ENCODE measurements around the gene CD300LG.
"Not testable (repeated sequence)": the region's sequence is repeated elsewhere in the genome, so short reads cannot be mapped to it uniquely, and the experiment has no call there.

Gene CD300LG

DNA sequence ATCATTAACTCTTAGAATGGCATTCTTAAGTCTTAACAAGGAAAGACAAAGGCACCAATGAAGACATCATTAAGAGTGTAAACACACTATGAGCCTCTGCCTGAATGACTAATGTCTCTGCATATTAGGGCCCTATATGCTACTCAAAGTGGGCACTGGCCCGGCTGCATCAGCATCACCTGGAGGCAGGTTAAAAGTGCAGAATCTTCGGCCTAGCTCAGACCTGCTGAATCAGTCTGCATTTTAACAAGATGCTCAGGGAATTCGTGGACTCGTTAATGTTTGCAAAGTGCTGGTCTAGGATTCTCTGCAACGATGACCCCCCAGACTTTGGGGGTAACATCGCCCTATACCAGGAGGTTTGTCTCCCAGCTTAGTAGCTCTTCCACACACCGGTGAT is 20.8 kb upstream of the CD300LG start:
- no peak for DNase-seq

DNA sequence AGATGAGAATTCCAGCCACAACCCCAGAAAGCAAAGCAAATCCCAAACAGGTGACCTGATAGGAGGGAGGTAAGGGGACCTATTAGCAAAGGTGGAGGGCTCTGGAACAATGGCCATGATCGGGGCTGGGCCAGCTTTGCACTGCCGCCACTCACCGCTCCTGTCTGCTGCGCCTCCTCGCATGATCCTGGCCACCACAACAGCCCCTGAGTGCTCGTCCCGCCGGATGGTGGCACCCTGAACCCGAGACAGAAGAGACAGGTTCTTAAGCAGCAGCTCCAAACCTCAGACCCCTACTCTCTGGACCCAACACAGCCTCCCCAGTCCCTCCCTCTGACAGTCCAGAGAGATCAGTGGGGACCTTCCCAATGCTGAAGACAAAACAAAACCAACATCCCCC is 19.4 kb upstream of the CD300LG start:
- no peak for DNase-seq

DNA sequence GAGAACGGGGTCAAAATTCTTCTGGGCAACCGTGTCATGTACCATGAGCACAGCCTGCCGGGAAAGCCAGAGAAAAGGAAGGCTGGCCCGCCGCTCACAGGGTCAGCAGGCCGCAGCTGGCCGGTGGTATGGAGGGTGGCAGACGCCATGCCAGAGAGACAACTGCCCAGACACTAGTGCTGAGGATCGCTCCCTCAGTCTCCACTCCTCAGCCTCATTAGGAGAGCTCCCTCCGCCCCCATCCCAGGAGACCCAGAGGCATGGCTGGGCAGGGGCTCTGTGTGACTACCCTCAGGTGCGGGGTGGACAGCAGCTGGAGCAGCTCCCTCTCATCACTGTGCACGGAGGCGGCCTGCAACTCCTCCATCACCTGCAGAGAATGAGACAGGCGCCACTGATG is 17.2 kb upstream of the CD300LG start:
- DNase-seq: no peak

GRCh38 chr17:43830510-43831140 is 16.4 kb upstream of the CD300LG start:
- DNase-seq: peak; percentile 34

GRCh38 chr17:43831633-43832032 is 15.3 kb upstream of the CD300LG start:
- DNase-seq: no peak

DNA sequence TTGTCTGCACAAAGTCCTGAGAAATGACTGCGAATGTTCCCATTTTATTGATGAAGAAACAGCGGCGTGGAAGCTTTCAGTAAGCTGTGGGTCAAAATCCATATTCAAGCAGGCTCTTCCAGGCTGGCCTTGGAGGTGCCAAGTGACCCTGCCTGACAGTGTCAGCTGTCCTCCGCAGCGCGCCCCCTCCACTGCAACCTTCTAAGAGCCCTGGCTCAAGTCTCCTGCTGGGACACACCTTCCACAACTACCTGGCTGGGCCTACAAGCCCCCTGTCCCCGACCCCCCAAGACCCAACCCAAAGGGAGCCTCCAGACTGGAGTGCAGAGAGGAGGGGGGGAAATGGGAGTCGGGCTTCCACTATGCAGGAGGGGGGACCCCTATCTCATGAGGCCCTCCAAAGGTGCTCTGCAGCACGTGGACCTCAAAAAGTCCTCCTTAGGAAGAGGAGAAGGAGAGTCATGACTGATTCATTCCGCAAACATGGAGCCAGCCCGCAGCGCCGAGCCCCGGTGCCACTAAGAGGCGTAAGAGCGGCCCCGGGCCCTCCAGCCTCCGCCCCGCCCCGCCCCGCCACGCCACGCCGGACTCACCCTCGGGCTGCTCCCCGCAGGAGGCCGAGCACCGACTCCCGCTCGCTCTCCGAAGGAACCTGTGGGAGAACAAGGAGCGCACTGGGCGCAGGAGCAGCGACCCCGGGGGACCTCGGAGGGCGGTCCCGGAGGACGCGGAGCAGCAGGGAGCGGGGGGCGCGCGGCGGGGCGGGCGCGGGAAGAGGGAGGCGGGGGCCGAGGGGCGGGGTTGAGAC is 14.6 kb upstream of the CD300LG start:
- no peak for DNase-seq

DNA sequence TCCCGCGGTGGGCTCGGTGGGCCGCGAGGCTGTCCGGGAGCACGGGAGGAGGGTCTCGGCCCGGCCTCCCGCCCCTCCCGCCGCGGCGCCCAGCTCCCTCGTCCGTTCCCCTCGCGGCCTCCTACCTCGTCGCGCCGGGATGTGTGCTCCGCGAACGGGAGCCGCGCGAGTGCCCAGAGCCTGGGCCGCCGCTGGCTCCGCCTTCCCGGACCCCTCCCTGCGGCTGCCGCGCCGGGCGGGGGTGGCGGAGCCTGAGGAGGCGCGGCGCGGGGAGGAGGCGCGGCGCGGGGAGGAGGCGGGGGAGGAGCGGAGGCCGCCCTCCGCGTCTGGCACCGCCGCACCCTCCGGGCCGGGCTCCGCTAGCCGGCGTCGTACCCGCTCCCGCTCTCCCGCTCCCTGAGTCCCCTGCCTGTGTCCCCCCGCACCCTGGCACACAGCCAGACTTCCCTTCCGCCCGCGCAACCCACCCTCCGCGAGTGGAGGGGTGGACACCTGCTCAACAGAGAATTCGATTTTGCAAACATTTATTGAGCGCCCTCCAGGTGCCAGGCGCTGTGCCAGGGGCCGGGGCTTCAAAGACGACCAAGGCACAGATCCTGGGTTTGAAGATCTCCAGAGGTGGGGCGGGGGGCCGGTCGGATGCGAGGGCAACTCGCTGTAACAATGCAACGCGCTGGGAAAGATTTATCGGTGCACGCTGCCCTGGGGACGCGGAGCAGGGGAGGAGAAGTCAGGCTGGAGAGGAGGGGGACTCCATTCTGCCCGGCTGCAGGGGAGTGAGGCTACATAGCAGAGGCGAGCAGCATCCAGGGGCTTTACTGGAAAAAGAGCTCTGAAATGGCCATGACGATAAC is 13.8 kb upstream of the CD300LG start, which contains the start of gene MPP3:
TSS of gene MPP3 (minus strand) at position 171 of the 854 bp plus-strand sequence. CDS start 1,240 bp downstream, outside the sequence.
- DNase-seq: peak; percentile 15

- DNase-seq: no peak
Measured at GRCh38 chr17:43834106-43834505, 12.9 kb upstream of the CD300LG start.

DNA sequence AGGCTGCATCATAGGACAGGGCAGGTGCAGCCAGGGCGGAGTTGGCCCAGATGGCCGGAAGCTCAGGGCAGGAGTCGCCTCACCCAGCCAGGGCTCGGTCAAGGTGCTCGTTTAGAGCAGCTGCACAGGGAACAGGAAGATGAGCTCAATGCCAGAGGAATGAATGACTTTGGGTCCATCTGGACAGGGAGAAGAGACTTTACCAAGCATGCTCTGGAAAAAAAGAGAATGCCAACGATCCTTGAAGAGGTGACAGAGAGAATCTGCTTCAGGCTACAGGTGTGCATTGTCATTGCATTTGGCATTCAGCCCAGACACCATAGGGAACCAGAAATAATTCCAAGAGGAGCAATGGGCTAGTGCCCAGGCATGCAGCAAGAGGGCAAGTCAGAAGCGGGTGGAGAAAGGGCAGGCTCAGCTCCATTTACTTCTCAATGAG is 7.3 kb upstream of the CD300LG start:
- DNase-seq: no peak

DNA sequence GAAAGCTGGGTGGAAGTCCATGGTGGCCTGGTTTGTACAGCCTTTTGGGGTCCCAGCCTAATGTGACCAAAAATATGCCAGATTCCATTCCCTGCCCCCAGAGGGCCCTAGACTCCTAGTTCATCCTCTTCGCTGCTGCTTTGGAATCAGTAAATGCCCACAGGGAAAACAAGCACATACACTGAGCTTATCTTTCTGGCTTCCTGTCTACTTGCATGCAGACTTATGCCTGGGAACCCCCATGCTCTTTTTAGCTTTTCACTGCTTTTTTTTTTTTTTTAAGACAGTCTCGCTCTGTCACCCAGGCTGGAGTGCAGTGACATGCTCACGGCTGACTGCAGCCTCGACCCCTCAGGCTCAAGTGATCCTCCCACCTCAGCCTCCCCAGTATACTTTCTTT is 6.2 kb upstream of the CD300LG start:
- no peak for DNase-seq

DNA sequence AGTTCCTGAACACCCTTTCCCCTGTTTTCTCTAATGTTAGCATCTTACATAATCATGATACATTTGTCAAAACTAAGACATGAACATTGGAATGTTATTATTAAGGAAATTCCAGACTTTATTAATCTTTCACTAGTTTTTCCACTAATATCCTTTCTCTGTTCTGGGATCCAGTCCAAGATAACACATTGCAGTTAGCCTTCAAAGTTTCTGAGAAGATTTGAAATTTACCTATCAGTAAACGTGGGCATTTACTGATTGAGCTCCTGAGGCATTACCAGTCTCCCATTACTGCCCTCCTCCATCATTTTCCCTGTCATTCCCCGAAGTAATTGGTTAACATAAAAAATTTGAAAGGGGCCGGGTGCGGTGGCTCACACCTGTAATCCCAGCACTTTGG is 5.7 kb upstream of the CD300LG start:
- no peak for DNase-seq

DNA sequence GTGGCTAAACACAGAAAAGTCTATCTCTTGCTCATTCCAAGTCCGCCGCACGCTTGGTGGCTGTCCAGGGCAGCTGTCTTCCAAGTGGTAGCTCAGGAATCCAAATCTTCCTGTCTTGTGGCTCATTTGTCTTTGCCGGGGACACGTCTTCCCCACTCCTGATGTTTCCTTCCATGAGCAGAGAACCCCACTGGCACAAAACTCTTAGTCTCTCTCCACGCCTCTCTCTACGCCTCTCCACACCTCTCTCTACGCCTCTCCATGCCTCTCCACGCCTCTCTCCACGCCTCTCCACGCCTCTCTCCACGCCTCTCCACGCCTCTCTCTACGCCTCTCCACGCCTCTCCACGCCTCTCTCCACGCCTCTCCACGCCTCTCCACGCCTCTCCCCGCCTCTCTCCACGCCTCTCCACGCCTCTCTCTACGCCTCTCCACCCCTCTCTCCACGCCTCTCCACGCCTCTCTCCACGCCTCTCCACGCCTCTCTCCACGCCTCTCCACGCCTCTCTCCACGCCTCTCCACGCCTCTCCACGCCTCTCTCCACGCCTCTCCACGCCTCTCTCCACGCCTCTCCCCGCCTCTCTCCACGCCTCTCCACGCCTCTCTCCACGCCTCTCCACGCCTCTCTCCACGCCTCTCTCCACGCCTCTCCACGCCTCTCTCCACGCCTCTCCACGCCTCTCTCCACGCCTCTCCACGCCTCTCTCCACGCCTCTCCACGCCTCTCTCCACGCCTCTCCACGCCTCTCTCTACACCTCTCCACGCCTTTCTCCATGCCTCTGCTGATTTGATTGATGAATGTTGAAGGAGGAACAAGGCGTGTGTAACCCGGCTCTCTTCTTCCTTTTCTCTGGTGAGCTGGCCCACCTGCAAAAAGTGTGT is 4.6 kb upstream of the CD300LG start:
- not testable (repeated sequence) for DNase-seq

DNA sequence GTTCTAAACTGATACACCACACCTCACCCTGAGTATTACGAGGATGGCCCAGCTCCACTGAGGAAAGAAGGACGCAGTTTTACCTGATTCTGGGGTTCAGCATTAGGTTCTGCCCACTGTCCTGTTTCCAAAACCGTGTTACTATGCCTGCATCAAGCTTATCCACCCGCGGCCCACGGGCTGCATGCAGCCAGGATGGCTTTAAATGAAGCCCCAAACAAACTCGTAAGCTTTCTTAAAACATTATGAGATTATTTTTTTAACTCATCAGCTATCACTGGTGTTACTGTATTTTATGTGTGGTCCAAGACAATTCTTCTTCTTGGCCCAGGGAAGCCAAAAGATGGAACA is 4.0 kb upstream of the CD300LG start:
- DNase-seq: no peak

DNA sequence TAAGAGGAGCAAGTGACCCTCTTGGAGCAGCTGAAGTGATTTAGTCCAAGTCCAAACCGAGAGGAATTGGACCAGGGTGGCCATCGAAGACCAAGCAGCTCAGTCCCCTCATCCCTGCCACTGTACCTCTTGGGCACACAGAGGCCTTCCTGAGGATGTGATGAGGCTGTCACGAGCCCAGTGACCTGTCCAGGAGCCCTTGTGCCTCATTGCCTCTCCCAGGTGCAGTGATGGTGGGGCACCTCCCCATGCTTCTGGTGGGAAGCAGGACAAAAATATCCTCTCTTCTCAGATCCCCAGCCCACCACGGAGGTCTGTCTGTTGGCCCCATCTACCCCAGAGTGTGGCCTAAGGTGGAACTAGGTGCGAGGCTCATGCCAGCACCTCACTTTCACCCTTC is 2.7 kb upstream of the CD300LG start:
- DNase-seq: no peak

DNA sequence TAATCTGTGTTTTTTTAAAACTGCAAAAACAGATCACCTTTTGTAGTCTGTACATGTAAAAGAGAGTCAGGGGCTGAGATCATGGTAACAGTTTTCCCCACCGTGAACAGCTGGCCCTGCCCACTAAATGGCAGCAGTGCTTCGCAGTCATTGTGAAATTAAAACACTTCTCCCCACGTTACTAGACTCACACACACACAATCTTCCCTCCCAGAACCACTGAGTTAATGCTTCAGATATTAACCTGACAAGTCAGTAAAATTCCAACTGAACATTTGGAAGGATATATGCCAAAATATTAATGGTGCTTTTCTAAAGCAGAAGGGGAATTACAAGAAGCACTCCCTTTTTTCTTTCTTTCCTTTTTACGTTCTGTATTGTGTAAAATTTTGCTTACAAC is 1.2 kb upstream of the CD300LG start:
- no peak for DNase-seq

GRCh38 chr17:43846221-43846712 is 709 bp upstream of the CD300LG start:
- peak; percentile 80 for DNase-seq

GRCh38 chr17:43848601-43849000 is 1.6 kb downstream of the CD300LG start:
- DNase-seq: no peak

- DNase-seq: no peak
Measured at GRCh38 chr17:43849116-43849515, 2.1 kb downstream of the CD300LG start.

GRCh38 chr17:43852571-43852970 is 5.6 kb downstream of the CD300LG start:
- DNase-seq: no peak

DNA sequence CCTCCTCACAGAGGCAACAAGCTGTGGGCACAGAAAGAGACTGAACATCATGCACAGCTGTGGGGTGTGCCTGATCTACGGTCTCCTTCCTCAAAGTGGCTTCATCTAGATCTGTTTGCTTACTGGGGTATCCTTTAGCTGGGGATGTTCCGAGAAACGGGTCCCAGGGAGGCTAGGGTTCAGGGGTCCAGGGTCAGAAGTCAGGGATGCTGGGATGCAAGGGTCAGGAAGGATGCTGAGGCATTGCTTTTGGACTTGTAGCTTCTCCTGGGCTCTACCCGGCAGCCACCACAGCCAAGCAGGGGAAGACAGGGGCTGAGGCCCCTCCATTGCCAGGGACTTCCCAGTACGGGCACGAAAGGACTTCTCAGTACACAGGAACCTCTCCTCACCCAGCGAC is 6.6 kb downstream of the CD300LG start:
- DNase-seq: no peak

GRCh38 chr17:43854498-43854897 is 7.5 kb downstream of the CD300LG start:
- DNase-seq: no peak

GRCh38 chr17:43855061-43855460 is 8.1 kb downstream of the CD300LG start:
- DNase-seq: no peak

Data from activated CD4-positive, alpha-beta T cell treated with anti-CD3 and anti-CD28 coated beads, Interleukin-10, Interleukin-2, amounts not matched to agents 100 ng/mL and 50 ng/mL, durations not matched to agents 16 hours and 8 hours (primary cell).